WTC11 (cell line): Measurements from ENCODE around the gene RMI1. TPM values are rescaled to one million over a fixed set of nuclear protein-coding genes. Genes with fewer than 3 reads are reported as not detected.

Experiments used
- ATAC-seq: fragments of 200-7000 bp; cut with Tn5 transposase; 2 replicates; pipeline ENCODE4 v1.10.0; 2021; ENCODE audit warnings: mild to moderate bottlenecking, moderate library complexity
- CTCF ChIA-PET: fragments of 300-600 bp; sonication (Branson Sonifier 250); formaldehyde crosslinking; loops from one replicate; lab custom pipeline; 2021; ENCODE audit warnings: antibody characterized with exemption; lab: Charles Lee
- POLR2A ChIA-PET: fragments of 350-600 bp; sonication (Branson Sonifier 250); formaldehyde crosslinking; loops from one replicate; lab custom pipeline; 2021; ENCODE audit warnings: antibody characterized with exemption; lab: Charles Lee
- DNase-seq: peaks from one replicate; pipeline ENCODE4 v3.0.0; 2021; ENCODE audit warnings: low spot score
- H3K27ac Mint-ChIP-seq: 2 replicates; pipeline ENCODE4 v1.8.0; 2021; ENCODE audit warnings: mixed read lengths
- H3K27me3 Mint-ChIP-seq: 2 replicates; pipeline ENCODE4 v1.8.0; 2021; ENCODE audit warnings: low read depth, mild to moderate bottlenecking, moderate library complexity, mixed read lengths
- H3K36me3 Mint-ChIP-seq: 2 replicates; pipeline ENCODE4 v1.8.0; 2021; ENCODE audit warnings: mixed read lengths
- H3K4me1 Mint-ChIP-seq: 2 replicates; pipeline ENCODE4 v1.8.0; 2022; ENCODE audit warnings: mixed read lengths
- H3K4me3 Mint-ChIP-seq: 2 replicates; pipeline ENCODE4 v1.8.0; 2021; ENCODE audit warnings: mild to moderate bottlenecking, moderate library complexity, mixed read lengths
- H3K9me3 Mint-ChIP-seq: 2 replicates; pipeline ENCODE4 v1.8.0; 2021; ENCODE audit warnings: mixed read lengths
- EMX1 ChIP-seq: fragments of 250-450 bp; sonication (Bioruptor Pico); IDR thresholded peaks from 2 replicates; pipeline ENCODE4 v1.8.0; 2021; ENCODE audit warnings: mild to moderate bottlenecking
- ESRRA ChIP-seq: sonication (generic); formaldehyde crosslinking; IDR thresholded peaks from 2 replicates; pipeline ENCODE4 v1.8.1; 2022; ENCODE audit warnings: mild to moderate bottlenecking, missing genetic modification reagents, borderline replicate concordance
- JAZF1 ChIP-seq: fragments of 250-450 bp; sonication (Bioruptor Pico); IDR thresholded peaks from 2 replicates; pipeline ENCODE4 v1.9.0; 2021; ENCODE audit warnings: moderate library complexity, mild to moderate bottlenecking, inconsistent platforms
- MXD4 ChIP-seq: fragments of 250-450 bp; sonication (Bioruptor Pico); IDR thresholded peaks from 2 replicates; pipeline ENCODE4 v1.8.0; 2021; ENCODE audit warnings: mild to moderate bottlenecking, moderate library complexity, borderline replicate concordance
- NFATC4 ChIP-seq: fragments of 250-450 bp; sonication (Bioruptor Pico); IDR thresholded peaks from 2 replicates; pipeline ENCODE4 v1.9.0; 2021; ENCODE audit warnings: mild to moderate bottlenecking
- PRRX2 ChIP-seq: fragments of 250-450 bp; sonication (Bioruptor Pico); IDR thresholded peaks from 2 replicates; pipeline ENCODE4 v1.8.0; 2021; ENCODE audit warnings: mild to moderate bottlenecking
- SOX15 ChIP-seq: fragments of 250-450 bp; sonication (Bioruptor Pico); IDR thresholded peaks from 2 replicates; pipeline ENCODE4 v1.9.0; 2021; ENCODE audit warnings: mild to moderate bottlenecking
- TEAD1 ChIP-seq: sonication (generic); formaldehyde crosslinking; IDR thresholded peaks from 2 replicates; pipeline ENCODE4 v1.8.0; 2022; ENCODE audit warnings: mild to moderate bottlenecking, missing genetic modification reagents
- TP53 ChIP-seq: sonication (generic); formaldehyde crosslinking; IDR thresholded peaks from 2 replicates; pipeline ENCODE4 v1.8.1; 2023; ENCODE audit warnings: mild to moderate bottlenecking, missing genetic modification reagents
- ZNF416 ChIP-seq: fragments of 250-450 bp; sonication (Bioruptor Pico); IDR thresholded peaks from 2 replicates; pipeline ENCODE4 v1.9.0; 2021; ENCODE audit warnings: mild to moderate bottlenecking, inconsistent platforms
- ZNF671 ChIP-seq: fragments of 250-450 bp; sonication (Bioruptor Pico); IDR thresholded peaks from 2 replicates; pipeline ENCODE4 v1.8.0; 2021; ENCODE audit warnings: mild to moderate bottlenecking
- total RNA-seq: library from RNA; stranded (reverse); gene quantifications from 3 replicates; pipeline ENCODE4 v1.2.3, GENCODE V29; 2021
- TF ChIP-seq, protein P1 (sequence below): fragments of 250-450 bp; sonication (Bioruptor Pico); conservative IDR thresholded peaks from 2 replicates; pipeline ENCODE4 v1.9.0; 2021; ENCODE audit warnings: mild to moderate bottlenecking
- TF ChIP-seq, protein P2 (sequence below): fragments of 250-450 bp; sonication (Bioruptor Pico); IDR thresholded peaks from 2 replicates; pipeline ENCODE4 v1.9.0; 2021; ENCODE audit warnings: mild to moderate bottlenecking, borderline replicate concordance
- TF ChIP-seq, protein P3 (sequence below): fragments of 250-450 bp; sonication (Bioruptor Pico); IDR thresholded peaks from 2 replicates; pipeline ENCODE4 v1.9.0; 2021; ENCODE audit warnings: mild to moderate bottlenecking
- TF ChIP-seq, protein P4 (sequence below): fragments of 250-450 bp; sonication (Bioruptor Pico); IDR thresholded peaks from 2 replicates; pipeline ENCODE4 v1.9.0; 2021; ENCODE audit warnings: mild to moderate bottlenecking
- TF ChIP-seq, protein P5 (sequence below): sonication (generic); formaldehyde crosslinking; IDR thresholded peaks from 2 replicates; pipeline ENCODE4 v1.8.1; 2022; ENCODE audit warnings: mild to moderate bottlenecking, missing genetic modification reagents, moderate library complexity, borderline replicate concordance

The RMI1 gene
- total RNA-seq, 1 experiment from 2014 or later: 25.8 TPM

DNA sequence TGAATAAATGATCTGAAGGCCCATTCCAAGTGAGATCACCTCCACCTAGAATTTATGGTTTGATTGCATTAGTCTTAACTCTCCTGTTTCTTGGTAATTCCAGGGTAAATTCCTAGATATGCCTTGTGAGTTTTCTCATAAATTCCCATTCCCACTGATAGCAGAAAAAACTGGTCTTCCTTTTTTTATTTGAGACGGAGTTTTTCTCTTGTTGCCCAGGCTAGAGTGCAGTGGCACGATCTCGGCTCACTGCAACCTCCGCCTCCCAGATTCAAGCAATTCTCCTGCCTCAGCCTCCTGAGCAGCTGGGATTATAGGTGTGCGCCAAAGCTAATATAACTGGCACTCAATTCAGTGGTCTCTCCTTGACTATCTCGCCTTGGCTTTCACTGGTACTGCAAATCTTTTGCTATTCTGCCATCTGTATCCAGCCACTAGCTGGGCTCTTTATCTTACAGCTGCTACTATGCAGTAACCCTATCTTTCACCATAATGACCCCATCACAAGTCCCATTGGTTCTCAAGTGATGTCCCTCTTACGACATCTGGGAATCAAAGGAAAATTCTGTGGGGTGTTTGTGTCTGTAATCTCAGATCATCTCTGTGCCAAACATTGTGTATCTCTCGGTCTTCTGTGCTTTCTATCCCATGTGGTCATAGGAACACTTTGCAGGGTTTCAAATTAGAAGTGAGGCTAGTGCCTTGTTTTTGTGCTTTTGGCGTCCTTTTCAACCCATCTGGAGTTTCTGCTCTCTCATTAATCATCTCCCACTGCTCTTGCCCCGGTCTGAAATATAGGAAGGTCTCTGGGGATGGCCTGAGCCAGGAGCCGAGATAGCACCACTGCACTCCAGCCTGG, 15.0 kb upstream of the RMI1 start:
- ATAC-seq: peak; percentile 46
- TF ChIP-seq TEAD1 (CRISPR knock-in tag) (no peak), ZNF416 (CRISPR knock-in tag) (peak; percentile 69), MXD4 (CRISPR knock-in tag) (no peak), EMX1 (peak; percentile 87), JAZF1 (CRISPR knock-in tag) (no peak), PRRX2 (CRISPR knock-in tag) (peak; percentile 86), ZNF671 (peak; percentile 86), SOX15 (no peak), TP53 (no peak), ESRRA (no peak), NFATC4 (CRISPR knock-in tag) (peak; percentile 88)
- TF ChIP-seq, protein P1, sequence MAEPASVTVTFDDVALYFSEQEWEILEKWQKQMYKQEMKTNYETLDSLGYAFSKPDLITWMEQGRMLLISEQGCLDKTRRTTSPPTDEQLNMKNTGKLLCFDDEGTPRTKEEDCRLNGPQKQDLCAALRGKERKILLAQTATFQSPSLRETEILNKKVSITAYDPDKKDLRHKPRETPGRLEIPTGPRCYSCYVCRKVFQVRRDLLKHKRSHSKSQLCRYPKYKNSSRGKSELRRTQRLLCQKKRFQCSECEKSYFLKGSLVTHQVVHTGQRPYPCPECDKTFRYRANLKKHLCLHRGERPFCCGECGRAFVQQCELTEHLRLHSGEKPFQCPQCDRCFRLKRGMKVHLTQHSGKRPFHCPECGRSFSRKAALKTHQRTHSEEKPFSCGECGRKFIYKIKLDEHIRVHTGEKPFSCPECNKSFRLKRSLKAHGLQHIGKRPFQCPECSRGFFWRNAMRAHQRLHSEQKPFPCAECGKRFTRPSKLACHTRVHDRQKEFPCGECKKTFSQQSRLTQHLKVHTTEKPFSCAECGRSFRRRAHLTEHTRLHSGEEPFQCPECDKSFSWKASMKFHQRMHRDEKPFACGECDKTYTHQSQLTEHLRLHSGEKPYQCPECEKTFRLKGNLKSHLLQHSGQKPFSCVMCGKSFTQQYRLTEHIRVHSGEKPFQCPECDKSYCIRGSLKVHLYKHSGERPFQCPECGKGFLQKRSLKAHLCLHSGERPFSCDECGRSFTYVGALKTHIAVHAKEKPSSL (CRISPR knock-in tag): peak; percentile 82; the same call in 1 of the 2 replicates
- TF ChIP-seq, protein P2, sequence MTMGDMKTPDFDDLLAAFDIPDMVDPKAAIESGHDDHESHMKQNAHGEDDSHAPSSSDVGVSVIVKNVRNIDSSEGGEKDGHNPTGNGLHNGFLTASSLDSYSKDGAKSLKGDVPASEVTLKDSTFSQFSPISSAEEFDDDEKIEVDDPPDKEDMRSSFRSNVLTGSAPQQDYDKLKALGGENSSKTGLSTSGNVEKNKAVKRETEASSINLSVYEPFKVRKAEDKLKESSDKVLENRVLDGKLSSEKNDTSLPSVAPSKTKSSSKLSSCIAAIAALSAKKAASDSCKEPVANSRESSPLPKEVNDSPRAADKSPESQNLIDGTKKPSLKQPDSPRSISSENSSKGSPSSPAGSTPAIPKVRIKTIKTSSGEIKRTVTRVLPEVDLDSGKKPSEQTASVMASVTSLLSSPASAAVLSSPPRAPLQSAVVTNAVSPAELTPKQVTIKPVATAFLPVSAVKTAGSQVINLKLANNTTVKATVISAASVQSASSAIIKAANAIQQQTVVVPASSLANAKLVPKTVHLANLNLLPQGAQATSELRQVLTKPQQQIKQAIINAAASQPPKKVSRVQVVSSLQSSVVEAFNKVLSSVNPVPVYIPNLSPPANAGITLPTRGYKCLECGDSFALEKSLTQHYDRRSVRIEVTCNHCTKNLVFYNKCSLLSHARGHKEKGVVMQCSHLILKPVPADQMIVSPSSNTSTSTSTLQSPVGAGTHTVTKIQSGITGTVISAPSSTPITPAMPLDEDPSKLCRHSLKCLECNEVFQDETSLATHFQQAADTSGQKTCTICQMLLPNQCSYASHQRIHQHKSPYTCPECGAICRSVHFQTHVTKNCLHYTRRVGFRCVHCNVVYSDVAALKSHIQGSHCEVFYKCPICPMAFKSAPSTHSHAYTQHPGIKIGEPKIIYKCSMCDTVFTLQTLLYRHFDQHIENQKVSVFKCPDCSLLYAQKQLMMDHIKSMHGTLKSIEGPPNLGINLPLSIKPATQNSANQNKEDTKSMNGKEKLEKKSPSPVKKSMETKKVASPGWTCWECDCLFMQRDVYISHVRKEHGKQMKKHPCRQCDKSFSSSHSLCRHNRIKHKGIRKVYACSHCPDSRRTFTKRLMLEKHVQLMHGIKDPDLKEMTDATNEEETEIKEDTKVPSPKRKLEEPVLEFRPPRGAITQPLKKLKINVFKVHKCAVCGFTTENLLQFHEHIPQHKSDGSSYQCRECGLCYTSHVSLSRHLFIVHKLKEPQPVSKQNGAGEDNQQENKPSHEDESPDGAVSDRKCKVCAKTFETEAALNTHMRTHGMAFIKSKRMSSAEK: peak; percentile 7; the same call in 1 of the 2 replicates
- TF ChIP-seq, protein P3, sequence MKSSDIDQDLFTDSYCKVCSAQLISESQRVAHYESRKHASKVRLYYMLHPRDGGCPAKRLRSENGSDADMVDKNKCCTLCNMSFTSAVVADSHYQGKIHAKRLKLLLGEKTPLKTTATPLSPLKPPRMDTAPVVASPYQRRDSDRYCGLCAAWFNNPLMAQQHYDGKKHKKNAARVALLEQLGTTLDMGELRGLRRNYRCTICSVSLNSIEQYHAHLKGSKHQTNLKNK (CRISPR knock-in tag): peak; percentile 6; the same call in 1 of the 2 replicates
- TF ChIP-seq, protein P4, sequence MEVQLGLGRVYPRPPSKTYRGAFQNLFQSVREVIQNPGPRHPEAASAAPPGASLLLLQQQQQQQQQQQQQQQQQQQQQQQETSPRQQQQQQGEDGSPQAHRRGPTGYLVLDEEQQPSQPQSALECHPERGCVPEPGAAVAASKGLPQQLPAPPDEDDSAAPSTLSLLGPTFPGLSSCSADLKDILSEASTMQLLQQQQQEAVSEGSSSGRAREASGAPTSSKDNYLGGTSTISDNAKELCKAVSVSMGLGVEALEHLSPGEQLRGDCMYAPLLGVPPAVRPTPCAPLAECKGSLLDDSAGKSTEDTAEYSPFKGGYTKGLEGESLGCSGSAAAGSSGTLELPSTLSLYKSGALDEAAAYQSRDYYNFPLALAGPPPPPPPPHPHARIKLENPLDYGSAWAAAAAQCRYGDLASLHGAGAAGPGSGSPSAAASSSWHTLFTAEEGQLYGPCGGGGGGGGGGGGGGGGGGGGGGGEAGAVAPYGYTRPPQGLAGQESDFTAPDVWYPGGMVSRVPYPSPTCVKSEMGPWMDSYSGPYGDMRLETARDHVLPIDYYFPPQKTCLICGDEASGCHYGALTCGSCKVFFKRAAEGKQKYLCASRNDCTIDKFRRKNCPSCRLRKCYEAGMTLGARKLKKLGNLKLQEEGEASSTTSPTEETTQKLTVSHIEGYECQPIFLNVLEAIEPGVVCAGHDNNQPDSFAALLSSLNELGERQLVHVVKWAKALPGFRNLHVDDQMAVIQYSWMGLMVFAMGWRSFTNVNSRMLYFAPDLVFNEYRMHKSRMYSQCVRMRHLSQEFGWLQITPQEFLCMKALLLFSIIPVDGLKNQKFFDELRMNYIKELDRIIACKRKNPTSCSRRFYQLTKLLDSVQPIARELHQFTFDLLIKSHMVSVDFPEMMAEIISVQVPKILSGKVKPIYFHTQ: peak; percentile 87; the same call in 1 of the 2 replicates
- TF ChIP-seq, protein P5, sequence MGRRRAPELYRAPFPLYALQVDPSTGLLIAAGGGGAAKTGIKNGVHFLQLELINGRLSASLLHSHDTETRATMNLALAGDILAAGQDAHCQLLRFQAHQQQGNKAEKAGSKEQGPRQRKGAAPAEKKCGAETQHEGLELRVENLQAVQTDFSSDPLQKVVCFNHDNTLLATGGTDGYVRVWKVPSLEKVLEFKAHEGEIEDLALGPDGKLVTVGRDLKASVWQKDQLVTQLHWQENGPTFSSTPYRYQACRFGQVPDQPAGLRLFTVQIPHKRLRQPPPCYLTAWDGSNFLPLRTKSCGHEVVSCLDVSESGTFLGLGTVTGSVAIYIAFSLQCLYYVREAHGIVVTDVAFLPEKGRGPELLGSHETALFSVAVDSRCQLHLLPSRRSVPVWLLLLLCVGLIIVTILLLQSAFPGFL (CRISPR knock-in tag): no peak
- TF ChIP-seq, all 79 proteins: peak for 9
- Mint-ChIP-seq H3K27me3 (no peaks in the 10 kb centered on the region), H3K27ac (peak overlapping the region; percentile 91), H3K4me1 (no peaks in the 10 kb centered on the region), H3K4me3 (no peak overlapping the region), H3K9me3 (no peaks in the 10 kb centered on the region), H3K36me3 (peaks cover 35% of the 10 kb centered on the region)
- CTCF ChIA-PET: no interaction called here
- DNase-seq: no peak
- POLR2A ChIA-PET: interaction anchor here (0.7 to 2.2 kb wide), 2 partner anchors 9 to 15 kb away, joined by 3 to 15 read pairs; partner anchors contain the start of genes HNRNPK and RMI1
